OCI-LY1 (cell line): Measurements from ENCODE around the gene DOCK2.

Experiments
- H2AFZ ChIP-seq: fragments of 200-600 bp; sonication (generic), shearing (Covaris generic); 2 replicates; pipeline ENCODE4 v1.6.0; 2014; ENCODE audit warnings: antibody characterized with exemption, mild to moderate bottlenecking, low read length
- H3F3A ChIP-seq: fragments of 200-600 bp; sonication (generic), shearing (Covaris generic); 2 replicates; pipeline ENCODE4 v1.6.0; 2014; ENCODE audit warnings: mild to moderate bottlenecking, antibody characterized with exemption, low read length, moderate library complexity; ENCODE audit not compliant: insufficient read depth
- H3K27ac ChIP-seq: fragments of 200-600 bp; sonication (generic); 2 replicates; pipeline ENCODE4 v1.5.1; 2014; ENCODE audit warnings: low read length, mixed run types, mild to moderate bottlenecking, low read depth; ENCODE audit not compliant: poor library complexity, severe bottlenecking
- H3K27me3 ChIP-seq: fragments of 200-600 bp; sonication (generic); 2 replicates; pipeline ENCODE4 v1.6.0; 2014; ENCODE audit warnings: antibody characterized with exemption, mild to moderate bottlenecking, low read length, moderate library complexity; ENCODE audit not compliant: insufficient read depth
- H3K36me3 ChIP-seq: fragments of 200-600 bp; sonication (generic); 2 replicates; pipeline ENCODE4 v1.6.1; 2014; ENCODE audit warnings: mild to moderate bottlenecking, antibody characterized with exemption, low read length, moderate library complexity, mixed read lengths; ENCODE audit not compliant: insufficient read depth
- H3K4me1 ChIP-seq: fragments of 200-600 bp; sonication (generic); 2 replicates; pipeline ENCODE4 v1.5.1; 2014; ENCODE audit warnings: mild to moderate bottlenecking, low read length, moderate library complexity; ENCODE audit not compliant: insufficient read depth, severe bottlenecking
- H3K4me2 ChIP-seq: fragments of 200-600 bp; sonication (generic), shearing (Covaris generic); 2 replicates; pipeline ENCODE4 v1.6.1; 2014; ENCODE audit warnings: low read length
- H3K4me3 ChIP-seq: fragments of 200-600 bp; sonication (generic); 2 replicates; pipeline ENCODE4 v1.5.1; 2014; ENCODE audit warnings: low read length, low read depth, mild to moderate bottlenecking, mixed read lengths; ENCODE audit not compliant: poor library complexity, severe bottlenecking
- H3K79me2 ChIP-seq: fragments of 200-600 bp; shearing (Covaris generic); 2 replicates; pipeline ENCODE4 v1.6.1; 2016; ENCODE audit warnings: mixed run types, low read length, mixed read lengths; ENCODE audit not compliant: insufficient read depth
- H3K9ac ChIP-seq: fragments of 200-600 bp; sonication (generic), shearing (Covaris generic); 2 replicates; pipeline ENCODE4 v1.6.1; 2014; ENCODE audit warnings: mild to moderate bottlenecking, low read length, mixed read lengths
- H3K9me2 ChIP-seq: fragments of 200-600 bp; sonication (generic), shearing (Covaris generic); 2 replicates; pipeline ENCODE4 v1.6.1; 2014; ENCODE audit warnings: low read depth, mild to moderate bottlenecking, low read length, mixed read lengths
- H3K9me3 ChIP-seq: fragments of 200-600 bp; shearing (Covaris generic); 2 replicates; pipeline ENCODE4 v1.6.1; 2014; ENCODE audit warnings: low read length, mixed read lengths
- H4K20me1 ChIP-seq: fragments of 200-600 bp; sonication (generic), shearing (Covaris generic); 2 replicates; pipeline ENCODE4 v1.6.0; 2016; ENCODE audit warnings: mild to moderate bottlenecking, low read length; ENCODE audit not compliant: insufficient read depth
- EZH2 ChIP-seq: fragments of 200-600 bp; sonication (generic), shearing (Covaris generic); IDR thresholded peaks from 2 replicates; pipeline ENCODE4 v1.8.0; 2017; ENCODE audit warnings: borderline replicate concordance, mixed run types, mild to moderate bottlenecking, antibody characterized with exemption, low read length, moderate library complexity, mixed read lengths
- TF ChIP-seq, protein P1 (sequence below): fragments of 200-600 bp; sonication (generic), shearing (Covaris generic); IDR thresholded peaks from 2 replicates; pipeline ENCODE4 v1.5.1; 2017; ENCODE audit warnings: mild to moderate bottlenecking, antibody characterized with exemption, low read length, moderate library complexity, mixed read lengths

The DOCK2 gene

DNA sequence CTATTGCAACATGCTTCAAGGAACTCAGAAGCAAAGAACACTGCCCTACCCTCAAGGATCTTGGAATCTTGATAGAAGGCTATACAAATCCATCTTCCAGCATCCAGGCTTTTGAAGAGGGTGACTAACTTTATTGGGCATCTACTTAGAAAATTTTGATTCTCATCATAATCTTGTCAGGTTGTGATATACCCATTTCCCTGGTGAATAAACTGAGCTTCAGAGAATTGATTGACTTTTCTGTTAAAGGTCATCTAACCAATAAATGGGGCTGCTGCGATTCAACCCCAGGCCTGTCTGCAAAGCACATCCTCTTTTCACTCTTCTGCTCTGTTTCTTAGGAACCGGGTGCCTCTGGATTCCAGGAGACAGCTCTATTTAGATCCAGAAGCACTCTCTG is 363.1 kb downstream of the DOCK2 start:
- no peaks in the 10 kb centered on the region for H3K9me3 ChIP-seq
- H3K27ac ChIP-seq, result no peak overlapping the region
- TF ChIP-seq EZH2, result no peak
- TF ChIP-seq, protein P1, sequence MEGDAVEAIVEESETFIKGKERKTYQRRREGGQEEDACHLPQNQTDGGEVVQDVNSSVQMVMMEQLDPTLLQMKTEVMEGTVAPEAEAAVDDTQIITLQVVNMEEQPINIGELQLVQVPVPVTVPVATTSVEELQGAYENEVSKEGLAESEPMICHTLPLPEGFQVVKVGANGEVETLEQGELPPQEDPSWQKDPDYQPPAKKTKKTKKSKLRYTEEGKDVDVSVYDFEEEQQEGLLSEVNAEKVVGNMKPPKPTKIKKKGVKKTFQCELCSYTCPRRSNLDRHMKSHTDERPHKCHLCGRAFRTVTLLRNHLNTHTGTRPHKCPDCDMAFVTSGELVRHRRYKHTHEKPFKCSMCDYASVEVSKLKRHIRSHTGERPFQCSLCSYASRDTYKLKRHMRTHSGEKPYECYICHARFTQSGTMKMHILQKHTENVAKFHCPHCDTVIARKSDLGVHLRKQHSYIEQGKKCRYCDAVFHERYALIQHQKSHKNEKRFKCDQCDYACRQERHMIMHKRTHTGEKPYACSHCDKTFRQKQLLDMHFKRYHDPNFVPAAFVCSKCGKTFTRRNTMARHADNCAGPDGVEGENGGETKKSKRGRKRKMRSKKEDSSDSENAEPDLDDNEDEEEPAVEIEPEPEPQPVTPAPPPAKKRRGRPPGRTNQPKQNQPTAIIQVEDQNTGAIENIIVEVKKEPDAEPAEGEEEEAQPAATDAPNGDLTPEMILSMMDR, result no peak
- H3K9me2 ChIP-seq, result no peaks in the 10 kb centered on the region
- peaks cover 51% of the 10 kb centered on the region for H3K36me3 ChIP-seq
- H2AFZ ChIP-seq, result no peak overlapping the region
- no peak overlapping the region for H3K4me2 ChIP-seq
- no peak overlapping the region for H3K9ac ChIP-seq
- H3F3A ChIP-seq, result no peaks in the 10 kb centered on the region
- no peaks in the 10 kb centered on the region for H4K20me1 ChIP-seq
- no peaks in the 10 kb centered on the region for H3K27me3 ChIP-seq
- H3K79me2 ChIP-seq, result no peaks in the 10 kb centered on the region
- H3K4me1 ChIP-seq, result no peaks in the 10 kb centered on the region
- H3K4me3 ChIP-seq, result no peak overlapping the region

DNA sequence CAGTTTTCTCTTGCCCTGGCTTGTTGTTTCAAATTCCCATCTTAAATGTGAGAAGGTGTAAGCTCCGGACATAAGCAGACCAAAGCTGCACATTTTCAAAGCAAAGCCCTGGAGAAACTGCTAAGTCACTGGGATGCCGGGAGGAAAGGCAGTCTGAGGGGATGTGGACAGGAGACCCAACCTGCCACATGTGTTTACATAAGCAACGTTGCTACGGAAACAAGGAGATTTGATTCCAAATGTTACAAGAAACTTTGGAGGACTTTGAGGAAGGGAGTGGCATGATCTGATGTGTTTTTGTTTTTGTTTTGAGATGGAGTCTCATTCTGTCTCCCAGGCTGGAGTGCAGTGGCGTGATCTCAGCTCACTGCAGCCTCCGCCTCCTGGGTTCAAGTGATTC is 368.9 kb downstream of the DOCK2 start:
- no peaks in the 10 kb centered on the region for H3K9me3 ChIP-seq
- H3K79me2 ChIP-seq, result no peaks in the 10 kb centered on the region
- peaks cover 34% of the 10 kb centered on the region; the same call in 1 of the 2 replicates for H3K36me3 ChIP-seq
- H3K9me2 ChIP-seq, result no peaks in the 10 kb centered on the region
- no peak overlapping the region for H3K4me2 ChIP-seq
- H3K27ac ChIP-seq, result no peak overlapping the region
- no peaks in the 10 kb centered on the region for H3F3A ChIP-seq
- no peaks in the 10 kb centered on the region for H4K20me1 ChIP-seq
- no peak overlapping the region for H3K9ac ChIP-seq
- no peak overlapping the region for H2AFZ ChIP-seq
- TF ChIP-seq, protein P1, result no peak
- no peak for TF ChIP-seq EZH2
- H3K4me1 ChIP-seq, result no peaks in the 10 kb centered on the region
- H3K27me3 ChIP-seq, result no peaks in the 10 kb centered on the region
- no peak overlapping the region for H3K4me3 ChIP-seq

- Histone ChIP-seq H3K79me2 (no peaks in the 10 kb centered on the region), H3K9me3 (no peaks in the 10 kb centered on the region), H3K4me1 (no peaks in the 10 kb centered on the region), H3K9ac (no peak overlapping the region), H2AFZ (no peak overlapping the region), H3K9me2 (no peaks in the 10 kb centered on the region), H3K4me2 (no peak overlapping the region), H3K4me3 (no peak overlapping the region), H3F3A (no peaks in the 10 kb centered on the region), H3K27me3 (no peaks in the 10 kb centered on the region), H3K27ac (no peak overlapping the region), H4K20me1 (no peaks in the 10 kb centered on the region), H3K36me3 (peaks cover 40% of the 10 kb centered on the region; the same call in 1 of the 2 replicates)
- TF ChIP-seq EZH2, result no peak
- TF ChIP-seq, protein P1, result no peak
Observed at GRCh38 chr5:170008376-170008775, 371.3 kb downstream of the DOCK2 start.
